Glutamatergic neuron (in vitro differentiated cells): Measurements from ENCODE around the gene PSMD5. TPM values are rescaled to one million over a fixed set of nuclear protein-coding genes. Genes with fewer than 3 reads are reported as not detected.
"Not testable (repeated sequence)": the region's sequence is repeated elsewhere in the genome, so short reads cannot be mapped to it uniquely, and the experiment has no call there.

Experiments
- DNase-seq: peaks from one replicate; pipeline ENCODE4 v3.0.0; 2022
- H3K27ac Mint-ChIP-seq: one replicate; pipeline ENCODE4 v1.8.0; 2020; ENCODE audit warnings: mild to moderate bottlenecking, mixed read lengths, inconsistent platforms; ENCODE audit not compliant: unreplicated experiment
- H3K27me3 Mint-ChIP-seq: one replicate; pipeline ENCODE4 v1.8.0; 2020; ENCODE audit warnings: mild to moderate bottlenecking, moderate library complexity, mixed read lengths, inconsistent platforms; ENCODE audit not compliant: unreplicated experiment
- H3K36me3 Mint-ChIP-seq: one replicate; pipeline ENCODE4 v1.8.0; 2020; ENCODE audit warnings: mild to moderate bottlenecking, mixed read lengths, inconsistent platforms; ENCODE audit not compliant: unreplicated experiment
- H3K4me1 Mint-ChIP-seq: one replicate; pipeline ENCODE4 v1.8.0; 2020; ENCODE audit warnings: mild to moderate bottlenecking, low read depth, mixed read lengths, inconsistent platforms; ENCODE audit not compliant: unreplicated experiment
- H3K4me3 Mint-ChIP-seq: one replicate; pipeline ENCODE4 v1.8.0; 2020; ENCODE audit warnings: mild to moderate bottlenecking, mixed read lengths, inconsistent platforms; ENCODE audit not compliant: unreplicated experiment
- H3K9me3 Mint-ChIP-seq: one replicate; pipeline ENCODE4 v1.8.0; 2020; ENCODE audit warnings: mild to moderate bottlenecking, moderate library complexity, mixed read lengths, inconsistent platforms; ENCODE audit not compliant: unreplicated experiment
- total RNA-seq: library from RNA; stranded (reverse); fragmentation: NEBNext Ultra II Directional; extraction: Animal tissue kit (Norgen Biotek cat#: 25700); gene quantifications from one replicate; pipeline ENCODE4 v1.2.1, GENCODE V29; 2021; ENCODE audit not compliant: unreplicated experiment
- TF ChIP-seq, protein P1 (sequence below): fragments of 200-600 bp; sonication (generic); IDR thresholded peaks from one replicate; pipeline ENCODE4 v1.5.0; 2021; ENCODE audit not compliant: partially characterized antibody, unreplicated experiment

Gene PSMD5
- total RNA-seq, 1 donor from 2014 or later, result 48.5 TPM

DNA sequence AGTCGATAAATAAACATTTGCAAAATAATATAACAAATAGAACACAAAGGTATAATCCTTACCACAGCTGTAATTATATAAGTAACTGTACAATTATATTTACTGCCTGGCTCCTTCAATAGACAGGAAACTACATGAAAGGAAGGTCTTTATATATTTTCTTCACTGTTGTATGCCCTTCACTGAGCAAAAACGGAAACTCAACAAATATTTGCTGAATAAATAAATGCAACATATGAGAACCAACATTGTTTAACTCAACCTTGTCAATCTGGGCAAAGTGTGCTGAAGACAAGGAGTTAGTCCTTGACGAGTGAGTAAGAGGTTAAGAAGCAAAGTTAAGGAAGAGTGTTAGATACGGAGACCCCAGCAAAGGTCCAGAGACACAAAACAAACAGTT lies 22.6 kb downstream of the PSMD5 start:
- H3K27ac Mint-ChIP-seq, result no peak overlapping the region
- no peak for DNase-seq
- no peaks in the 10 kb centered on the region for H3K27me3 Mint-ChIP-seq
- no peaks in the 10 kb centered on the region for H3K9me3 Mint-ChIP-seq
- no peak overlapping the region for H3K4me3 Mint-ChIP-seq
- TF ChIP-seq, protein P1, sequence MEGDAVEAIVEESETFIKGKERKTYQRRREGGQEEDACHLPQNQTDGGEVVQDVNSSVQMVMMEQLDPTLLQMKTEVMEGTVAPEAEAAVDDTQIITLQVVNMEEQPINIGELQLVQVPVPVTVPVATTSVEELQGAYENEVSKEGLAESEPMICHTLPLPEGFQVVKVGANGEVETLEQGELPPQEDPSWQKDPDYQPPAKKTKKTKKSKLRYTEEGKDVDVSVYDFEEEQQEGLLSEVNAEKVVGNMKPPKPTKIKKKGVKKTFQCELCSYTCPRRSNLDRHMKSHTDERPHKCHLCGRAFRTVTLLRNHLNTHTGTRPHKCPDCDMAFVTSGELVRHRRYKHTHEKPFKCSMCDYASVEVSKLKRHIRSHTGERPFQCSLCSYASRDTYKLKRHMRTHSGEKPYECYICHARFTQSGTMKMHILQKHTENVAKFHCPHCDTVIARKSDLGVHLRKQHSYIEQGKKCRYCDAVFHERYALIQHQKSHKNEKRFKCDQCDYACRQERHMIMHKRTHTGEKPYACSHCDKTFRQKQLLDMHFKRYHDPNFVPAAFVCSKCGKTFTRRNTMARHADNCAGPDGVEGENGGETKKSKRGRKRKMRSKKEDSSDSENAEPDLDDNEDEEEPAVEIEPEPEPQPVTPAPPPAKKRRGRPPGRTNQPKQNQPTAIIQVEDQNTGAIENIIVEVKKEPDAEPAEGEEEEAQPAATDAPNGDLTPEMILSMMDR, result no peak
- no peaks in the 10 kb centered on the region for H3K36me3 Mint-ChIP-seq
- no peaks in the 10 kb centered on the region for H3K4me1 Mint-ChIP-seq

DNA sequence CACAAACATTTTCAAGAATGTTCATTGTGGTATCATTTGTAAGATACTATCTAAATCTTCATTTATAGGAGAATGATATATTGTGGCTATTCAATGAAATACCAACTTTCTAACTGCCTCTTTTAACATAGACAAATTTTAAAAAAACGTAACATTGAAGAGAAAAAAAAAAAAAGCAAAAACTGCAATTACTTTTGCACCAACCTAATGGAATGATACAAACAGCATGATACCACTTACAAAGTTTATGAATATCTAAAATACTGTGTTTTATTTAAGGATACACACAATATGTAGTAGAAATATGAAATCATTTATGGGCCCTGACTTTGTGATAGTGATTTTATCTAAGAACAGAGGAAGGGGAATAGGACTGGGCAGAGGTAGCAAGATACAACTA lies 24.1 kb downstream of the PSMD5 start:
- TF ChIP-seq, protein P1, result no peak
- no peak for DNase-seq
- Mint-ChIP-seq H3K27me3 (no peaks in the 10 kb centered on the region), H3K36me3 (no peaks in the 10 kb centered on the region), H3K9me3 (no peaks in the 10 kb centered on the region), H3K27ac (no peak overlapping the region), H3K4me1 (no peaks in the 10 kb centered on the region), H3K4me3 (no peak overlapping the region)

DNA sequence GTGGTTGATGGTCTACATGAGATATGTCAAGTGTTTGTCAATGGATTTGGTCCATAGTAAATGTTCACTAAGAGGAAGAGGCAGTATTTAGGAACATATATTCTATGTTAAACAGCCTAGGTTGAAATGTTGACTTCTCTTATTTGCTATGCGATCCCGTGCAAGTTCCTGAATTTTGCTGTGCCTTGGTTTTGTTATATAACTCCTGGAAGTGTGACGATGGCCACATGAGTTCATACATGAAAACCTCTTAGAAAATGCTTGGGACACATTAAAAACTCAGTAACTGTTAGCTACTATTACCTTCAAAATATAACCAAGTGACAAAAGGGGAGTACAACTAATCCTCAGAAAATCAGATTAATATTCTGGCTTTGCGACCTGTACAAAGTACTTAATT lies 27.6 kb downstream of the PSMD5 start:
- no peaks in the 10 kb centered on the region for H3K4me1 Mint-ChIP-seq
- H3K27me3 Mint-ChIP-seq, result no peaks in the 10 kb centered on the region
- no peak overlapping the region for H3K27ac Mint-ChIP-seq
- TF ChIP-seq, protein P1, result no peak
- H3K36me3 Mint-ChIP-seq, result no peaks in the 10 kb centered on the region
- H3K9me3 Mint-ChIP-seq, result no peaks in the 10 kb centered on the region
- no peak for DNase-seq
- H3K4me3 Mint-ChIP-seq, result no peak overlapping the region

DNA sequence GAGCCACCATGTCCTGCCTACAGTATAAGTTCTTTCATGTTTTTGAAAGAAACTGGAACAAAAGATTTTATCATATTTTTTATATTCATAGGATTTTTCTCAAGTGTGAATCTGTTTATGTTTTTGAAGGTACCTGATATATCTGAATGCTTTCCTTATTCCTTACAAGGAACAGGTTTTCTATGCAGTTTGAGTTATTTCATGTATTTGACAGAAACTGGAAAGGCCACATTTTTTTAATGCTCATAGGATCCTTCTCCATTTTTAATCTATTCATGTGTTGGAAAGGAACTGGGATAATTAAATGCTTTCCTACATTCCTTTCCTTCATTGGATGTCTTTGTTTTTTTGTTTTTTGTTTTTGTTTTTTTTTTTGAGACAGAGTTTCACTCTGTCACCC lies 33.8 kb downstream of the PSMD5 start:
- Mint-ChIP-seq H3K27me3 (no peaks in the 10 kb centered on the region), H3K4me3 (no peak overlapping the region), H3K4me1 (no peaks in the 10 kb centered on the region), H3K27ac (no peak overlapping the region), H3K36me3 (peaks cover 22% of the 10 kb centered on the region), H3K9me3 (peaks cover 5% of the 10 kb centered on the region)
- no peak for DNase-seq
- TF ChIP-seq, protein P1, result no peak

DNA sequence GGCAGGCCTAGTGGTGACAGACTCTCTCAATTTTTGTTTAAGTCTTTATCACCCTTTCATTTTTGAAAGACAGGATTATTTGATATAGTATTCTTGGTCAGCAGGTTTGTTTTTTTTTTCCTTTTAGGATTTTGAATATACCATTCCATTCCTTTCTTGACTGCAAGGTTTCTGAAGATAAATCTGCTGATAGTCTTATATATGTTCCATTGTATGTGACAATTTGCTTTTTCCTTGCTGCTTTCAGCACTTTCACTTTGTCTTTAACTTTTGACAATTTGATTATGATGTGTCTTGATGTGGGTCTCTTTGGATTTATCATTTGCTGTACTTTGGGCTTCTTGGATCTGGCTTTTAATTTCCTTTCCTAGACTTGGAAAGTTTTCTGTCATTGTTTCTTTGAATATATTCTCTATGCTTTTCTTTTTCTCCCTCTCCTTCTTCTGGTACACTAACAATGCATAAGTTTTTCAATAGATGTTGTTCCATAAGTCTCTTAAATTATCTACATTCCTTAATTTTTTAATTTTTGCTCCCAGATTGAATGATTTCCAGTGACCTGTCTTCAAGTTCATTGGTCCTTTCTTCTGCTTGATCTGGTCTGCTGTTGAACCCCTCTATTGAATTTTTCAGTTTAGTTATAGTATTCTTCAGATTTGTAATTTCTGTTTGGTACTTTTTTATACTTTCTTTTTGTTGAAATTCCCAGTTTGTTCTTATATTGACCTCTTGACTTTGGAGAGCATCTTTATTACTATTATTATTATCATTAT lies 34.9 kb downstream of the PSMD5 start:
- peaks cover 5% of the 10 kb centered on the region for H3K9me3 Mint-ChIP-seq

DNA sequence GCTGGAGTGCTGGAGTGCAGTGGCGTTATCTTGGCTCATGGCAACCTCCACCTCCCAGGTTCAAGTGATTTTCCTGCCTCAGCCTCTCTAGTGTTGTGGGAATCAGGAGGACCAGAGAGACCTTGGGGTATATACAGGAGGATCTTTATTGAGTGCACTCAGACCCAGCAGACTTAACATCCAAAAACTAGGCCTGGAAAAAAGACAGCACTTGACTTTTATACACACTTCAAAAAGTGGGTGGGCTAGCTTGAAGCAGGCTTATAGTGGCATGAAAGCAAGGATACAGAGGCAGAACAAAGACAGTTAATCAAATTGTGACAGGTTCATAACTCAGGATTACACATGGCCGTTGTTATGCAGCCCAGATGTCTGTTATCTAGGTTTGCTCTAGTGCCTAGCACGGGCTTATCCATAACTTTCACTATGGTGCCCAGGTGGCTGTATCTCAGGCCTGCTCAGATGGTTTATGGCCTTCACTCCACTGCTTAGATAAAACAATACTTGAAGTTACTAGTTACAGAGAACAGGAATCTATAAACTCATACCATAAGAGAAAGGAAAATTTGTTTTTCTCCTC lies 37.8 kb downstream of the PSMD5 start:
- DNase-seq, H3K4me3 Mint-ChIP-seq: not testable (repeated sequence)
- peaks cover 22% of the 10 kb centered on the region for H3K36me3 Mint-ChIP-seq

More for the DNA sequence above, 34.9 kb downstream of the PSMD5 start:
- DNase-seq, result no peak
- Mint-ChIP-seq H3K36me3 (peaks cover 22% of the 10 kb centered on the region), H3K27me3 (no peaks in the 10 kb centered on the region), H3K4me3 (no peak overlapping the region), H3K4me1 (no peaks in the 10 kb centered on the region), H3K27ac (no peak overlapping the region)
- TF ChIP-seq, protein P1, result no peak

More for the DNA sequence above, 37.8 kb downstream of the PSMD5 start:
- H3K9me3 Mint-ChIP-seq, H3K27me3 Mint-ChIP-seq, H3K27ac Mint-ChIP-seq, H3K4me1 Mint-ChIP-seq: not testable (repeated sequence)
